Measurements from ENCODE around the gene KNDC1. TPM values are rescaled to one million over a fixed set of nuclear protein-coding genes. Genes with fewer than 3 reads are reported as not detected.

KNDC1 gene
- total RNA-seq, 1 experiment from 2014 or later: 15.7 TPM

- no peak overlapping the region for H3K4me3 Mint-ChIP-seq
- H2AK5ac ChIP-seq (ENCODE audit: insufficient read length, low read length): no peak overlapping the region
- peaks cover 18 to 21% of the 10 kb centered on the region in 2 experiments for H3K4me1 Mint-ChIP-seq
- H3K27me3 Mint-ChIP-seq (ENCODE audit: low read depth): no peaks in the 10 kb centered on the region
- TF ChIP-seq CTCF (conservative IDR thresholded peaks at IDR 0.05): no peak
- H2BK15ac ChIP-seq (ENCODE audit: low read depth, low read length): no peak overlapping the region
- peak; percentile 89 for DNase-seq
- no peak overlapping the region for H2BK12ac ChIP-seq (ENCODE audit: insufficient read length, low read depth, low read length)
- no peaks in the 10 kb centered on the region for H3K9me3 Mint-ChIP-seq
- WGBS (ENCODE audit: extremely low coverage, insufficient read length, low lambda C conversion rate): no CpG with 5 or more reads among the region's 31 CpGs
- H3K23me2 ChIP-seq (ENCODE audit: insufficient read length, low read depth, low read length, poor library complexity, severe bottlenecking): peaks cover 10% of the 10 kb centered on the region
- H4K91ac ChIP-seq (ENCODE audit: insufficient read length, low read depth, low read length): no peak overlapping the region
- no peak overlapping the region for H4K5ac ChIP-seq (ENCODE audit: insufficient read length, low read depth, low read length)
- H3K27ac ChIP-seq (ENCODE audit: insufficient read length, low read depth, low read length): no peak overlapping the region
- H3K79me1 ChIP-seq (ENCODE audit: insufficient read depth, low read depth, low read length, poor library complexity, severe bottlenecking): no peaks in the 10 kb centered on the region
- no peaks in the 10 kb centered on the region for H3K79me2 ChIP-seq (ENCODE audit: insufficient read depth, low read length)
- no peak overlapping the region for H3K18ac ChIP-seq (ENCODE audit: insufficient read length, low read depth, low read length)
- H3K9ac ChIP-seq (ENCODE audit: extremely low read depth, insufficient read length, low read length): no peak overlapping the region
- H3K56ac ChIP-seq (ENCODE audit: insufficient read length, low read depth, low read length): no peak overlapping the region
- H2AFZ ChIP-seq (ENCODE audit: low read length): no peak overlapping the region
- peaks cover 4% of the 10 kb centered on the region for H4K20me1 ChIP-seq (ENCODE audit: control insufficient read depth, insufficient read depth, insufficient read length)
- no peaks in the 10 kb centered on the region for H3K9me3 ChIP-seq (ENCODE audit: control insufficient read depth, low read depth, low read length)
- H3K36me3 Mint-ChIP-seq (ENCODE audit: insufficient read depth in 1 of 3, low read depth in 3 of 3): peaks cover 15 to 29% (median 24%) of the 10 kb centered on the region in 3 experiments; a peak in 6 of 7 replicates
- no peak overlapping the region for H3K23ac ChIP-seq (ENCODE audit: insufficient read length, low read depth, low read length)
- no peak overlapping the region for H2BK20ac ChIP-seq (ENCODE audit: low read depth, low read length, poor library complexity, severe bottlenecking)
- no peak overlapping the region for H4K8ac ChIP-seq (replicated peaks; ENCODE audit: insufficient read length, low read depth, low read length)
- no peaks in the 10 kb centered on the region for H3K27me3 ChIP-seq (ENCODE audit: insufficient read depth, low read length)
- no peak overlapping the region for H3K4me2 ChIP-seq (ENCODE audit: insufficient read depth, insufficient read length, low read length)
- H3K27ac Mint-ChIP-seq: peak overlapping the region in 1 of 3 experiments; percentile 55; a peak in 1 of 7 replicates
- no peak overlapping the region; the same call in 1 of the 2 replicates for H3K14ac ChIP-seq (ENCODE audit: insufficient read depth, low read length)
- no peak overlapping the region for H3T11ph ChIP-seq (ENCODE audit: low read length)
- H3K4me1 ChIP-seq (ENCODE audit: insufficient read depth, low read length): no peaks in the 10 kb centered on the region; the same call in 1 of the 2 replicates
- no peak overlapping the region for H2BK120ac ChIP-seq (ENCODE audit: low read depth, low read length, poor library complexity, severe bottlenecking)
- no peak overlapping the region for H3K4ac ChIP-seq (ENCODE audit: low read depth, low read length)
- no peak overlapping the region for H2BK5ac ChIP-seq (ENCODE audit: insufficient read length, low read length)
Observed at GRCh38 chr10:133163889-133164815, 4.1 kb downstream of the KNDC1 start.

All from H9 (cell line).